Stimulated activated CD4-positive, alpha-beta T cell treated with anti-CD3 and anti-CD28 coated beads, Interleukin-1b, Interleukin-23, amount 100 ng/mL, for 1 hour (primary cell): ENCODE results near the gene SLC28A2.
"Not testable (repeated sequence)": the region's sequence is repeated elsewhere in the genome, so short reads cannot be mapped to it uniquely, and the experiment has no call there.

Source experiments
- DNase-seq, 2 donors: peaks; one replicate each; pipeline ENCODE4 v3.0.0-alpha.2; 2020; ENCODE audit warnings: low read depth in 2 of 2

Gene SLC28A2

GRCh38 chr15:45251888-45252287, at the start of gene SLC28A2:
TSS of gene SLC28A2 (plus strand) at chr15:45252234. CDS start at chr15:45253216, 982 bp downstream.
- no peak for DNase-seq

GRCh38 chr15:45203182-45203581, 48.9 kb upstream of the SLC28A2 start:
- no peak for DNase-seq

GRCh38 chr15:45205192-45205591, 46.8 kb upstream of the SLC28A2 start:
- no peak for DNase-seq

GRCh38 chr15:45212493-45212892, 39.5 kb upstream of the SLC28A2 start:
- DNase-seq = no peak

- no peak for DNase-seq
Observed at GRCh38 chr15:45221053-45221599, 30.9 kb upstream of the SLC28A2 start.

- no peak for DNase-seq
Observed at GRCh38 chr15:45221967-45222366, 30.1 kb upstream of the SLC28A2 start.

- DNase-seq = no peak
Observed at GRCh38 chr15:45224621-45225217, 27.3 kb upstream of the SLC28A2 start.

- DNase-seq = no peak
Observed at GRCh38 chr15:45225506-45226273, 26.3 kb upstream of the SLC28A2 start.

- DNase-seq = no peak
Observed at GRCh38 chr15:45228931-45229330, 23.1 kb upstream of the SLC28A2 start.

GRCh38 chr15:45230245-45230965, 21.6 kb upstream of the SLC28A2 start:
- DNase-seq = no peak

GRCh38 chr15:45231132-45231531, 20.9 kb upstream of the SLC28A2 start:
- no peak for DNase-seq

GRCh38 chr15:45231864-45232562, 20.0 kb upstream of the SLC28A2 start:
- no peak for DNase-seq

- no peak for DNase-seq
Observed at GRCh38 chr15:45234562-45235235, 17.3 kb upstream of the SLC28A2 start.

- not testable (repeated sequence) for DNase-seq
Observed at GRCh38 chr15:45236806-45237205, 15.2 kb upstream of the SLC28A2 start.

- no peak for DNase-seq
Observed at GRCh38 chr15:45242289-45242688, 9.7 kb upstream of the SLC28A2 start.

GRCh38 chr15:45249125-45249780, 2.8 kb upstream of the SLC28A2 start:
- no peak for DNase-seq

- DNase-seq = no peak
Observed at GRCh38 chr15:45253330-45253729, 1.3 kb downstream of the SLC28A2 start.

- DNase-seq = no peak
Observed at GRCh38 chr15:45254405-45254804, 2.4 kb downstream of the SLC28A2 start.

- not testable (repeated sequence) for DNase-seq
Observed at GRCh38 chr15:45254824-45255223, 2.8 kb downstream of the SLC28A2 start.

- no peak for DNase-seq
Observed at GRCh38 chr15:45259796-45260195, 7.8 kb downstream of the SLC28A2 start.
